KOPT-K1 (cell line): Measurements from ENCODE around the gene TMC4.
A peak's percentile ranks its signal among the peaks of the same experiment; 100 is the strongest.
"Not testable (repeated sequence)": the region's sequence is repeated elsewhere in the genome, so short reads cannot be mapped to it uniquely, and the experiment has no call there.

Experiments used
- H3K27ac ChIP-seq: fragments of 200-600 bp; sonication (generic); 2 replicates; pipeline ENCODE4 v1.5.1; 2016; ENCODE audit warnings: antibody characterized with exemption, mild to moderate bottlenecking, low read depth, low read length; ENCODE audit not compliant: poor library complexity, severe bottlenecking
- H3K36me3 ChIP-seq: fragments of 200-600 bp; sonication (generic); 2 replicates; pipeline ENCODE4 v1.5.1; 2017; ENCODE audit warnings: antibody characterized with exemption, mild to moderate bottlenecking, low read length, moderate library complexity; ENCODE audit not compliant: insufficient read depth
- H3K9me3 ChIP-seq: fragments of 200-600 bp; sonication (generic); 2 replicates; pipeline ENCODE4 v1.5.1; 2017; ENCODE audit warnings: antibody characterized with exemption, low read length, mild to moderate bottlenecking; ENCODE audit not compliant: insufficient read depth, poor library complexity, severe bottlenecking

TMC4 gene

DNA sequence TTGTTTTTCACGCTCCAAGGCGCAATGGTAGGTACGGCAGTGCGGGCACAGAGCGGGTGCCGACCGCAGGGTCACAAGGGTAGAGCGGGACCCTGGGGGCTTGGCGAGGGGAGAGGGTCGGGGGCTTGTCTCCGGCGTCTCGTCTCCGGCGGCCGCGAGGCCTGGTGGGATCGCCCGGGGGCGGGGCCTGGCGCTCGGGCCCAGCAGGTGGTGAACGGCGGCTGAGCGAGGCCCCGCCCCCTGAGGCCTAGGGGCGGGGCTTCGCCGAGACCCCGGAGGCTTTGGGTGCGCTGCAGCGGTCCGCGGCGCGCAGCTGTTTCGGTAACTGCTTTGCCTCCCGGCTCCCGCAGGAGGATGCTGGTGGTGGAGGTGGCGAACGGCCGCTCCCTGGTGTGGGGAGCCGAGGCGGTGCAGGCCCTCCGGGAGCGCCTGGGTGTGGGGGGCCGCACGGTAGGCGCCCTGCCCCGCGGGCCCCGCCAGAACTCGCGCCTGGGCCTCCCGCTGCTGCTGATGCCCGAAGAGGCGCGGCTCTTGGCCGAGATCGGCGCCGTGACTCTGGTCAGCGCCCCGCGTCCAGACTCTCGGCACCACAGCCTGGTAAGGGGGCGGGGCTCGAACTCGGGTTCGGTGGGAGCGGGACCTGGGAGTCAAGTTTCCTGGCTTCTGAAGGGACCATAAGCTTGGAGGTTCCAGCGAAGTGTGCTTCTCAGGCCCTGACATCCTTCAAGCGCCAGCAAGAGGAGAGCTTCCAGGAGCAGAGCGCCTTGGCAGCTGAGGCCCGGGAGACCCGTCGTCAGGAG is 18.3 kb upstream of the TMC4 start, which contains the start of gene TSEN34:
TSS of gene TSEN34 (plus strand) at position 298 of the 800 bp plus-strand sequence. CDS start at position 355, 57 bp downstream.
- Histone ChIP-seq H3K9me3 (no peaks in the 10 kb centered on the region), H3K27ac (peak within 1 kb of the TSS; percentile 86), H3K36me3 (peaks cover 36% of the 10 kb centered on the region)

DNA sequence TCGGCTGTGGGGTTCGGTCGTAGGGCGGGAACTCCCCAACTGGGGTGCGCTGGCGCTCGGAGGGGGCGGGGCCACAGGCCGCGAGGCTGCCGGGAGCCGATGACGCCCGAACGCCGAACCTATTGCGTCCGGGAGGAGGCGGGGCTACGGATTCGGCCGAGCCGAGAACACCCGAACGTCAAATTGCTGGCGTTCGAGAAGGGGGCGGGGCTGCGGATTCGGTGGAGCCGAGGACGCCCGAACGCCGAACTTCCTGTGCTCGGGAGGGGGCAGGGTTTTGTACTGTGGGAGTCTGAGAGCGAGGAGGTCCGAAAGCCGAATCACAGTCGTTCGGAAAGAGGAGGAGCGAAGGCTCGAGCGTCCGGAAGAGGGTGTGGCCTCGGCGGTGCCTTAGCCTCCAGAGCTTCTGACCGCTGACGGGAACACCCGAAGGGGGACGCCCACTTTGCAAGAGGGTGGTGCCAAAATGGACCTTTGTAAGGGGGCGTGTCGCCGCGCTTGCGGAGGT is 17.6 kb upstream of the TMC4 start:
- Histone ChIP-seq H3K9me3 (no peaks in the 10 kb centered on the region), H3K27ac (peak overlapping the region; percentile 86), H3K36me3 (peaks cover 37% of the 10 kb centered on the region)

DNA sequence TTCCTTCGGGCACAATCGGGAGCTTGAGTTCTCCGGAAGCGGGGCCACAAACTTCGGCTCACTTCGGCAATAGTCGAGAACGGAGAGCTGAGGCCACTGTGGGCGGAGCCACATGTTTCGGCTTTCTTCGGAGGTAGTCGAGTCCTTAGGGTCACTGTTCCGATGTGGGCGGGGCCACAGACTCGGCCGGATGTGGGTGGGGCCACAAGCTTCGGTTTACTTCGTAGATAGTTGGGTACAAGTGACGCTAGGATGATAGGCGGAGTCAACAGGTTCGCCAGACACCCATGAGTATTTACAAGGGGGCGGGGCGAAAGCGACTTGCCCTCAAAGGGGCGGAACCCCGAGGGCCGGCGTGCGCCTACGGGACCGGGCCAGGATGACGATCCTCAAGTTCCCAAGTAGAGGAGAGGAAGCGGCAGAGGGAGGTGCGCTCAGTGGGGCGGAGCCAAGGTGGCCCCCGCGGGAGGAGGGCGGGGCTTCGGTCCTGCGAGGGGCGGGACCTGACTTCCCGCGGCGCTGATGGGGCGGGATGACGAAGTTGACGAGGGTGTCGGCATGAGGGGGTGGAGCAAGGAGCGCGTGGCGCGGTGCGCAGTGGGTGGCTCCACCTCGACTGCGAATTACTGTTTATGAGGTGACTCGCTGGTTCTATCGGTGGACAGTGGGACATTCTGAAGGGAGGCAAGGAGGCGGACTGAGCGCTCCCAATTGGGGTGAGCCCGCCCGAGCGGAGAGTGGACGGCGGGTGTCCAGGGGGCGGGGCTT is 17.0 kb upstream of the TMC4 start:
- H3K9me3 ChIP-seq = no peaks in the 10 kb centered on the region
- peak overlapping the region; percentile 86 for H3K27ac ChIP-seq
- H3K36me3 ChIP-seq = peaks cover 30% of the 10 kb centered on the region

DNA sequence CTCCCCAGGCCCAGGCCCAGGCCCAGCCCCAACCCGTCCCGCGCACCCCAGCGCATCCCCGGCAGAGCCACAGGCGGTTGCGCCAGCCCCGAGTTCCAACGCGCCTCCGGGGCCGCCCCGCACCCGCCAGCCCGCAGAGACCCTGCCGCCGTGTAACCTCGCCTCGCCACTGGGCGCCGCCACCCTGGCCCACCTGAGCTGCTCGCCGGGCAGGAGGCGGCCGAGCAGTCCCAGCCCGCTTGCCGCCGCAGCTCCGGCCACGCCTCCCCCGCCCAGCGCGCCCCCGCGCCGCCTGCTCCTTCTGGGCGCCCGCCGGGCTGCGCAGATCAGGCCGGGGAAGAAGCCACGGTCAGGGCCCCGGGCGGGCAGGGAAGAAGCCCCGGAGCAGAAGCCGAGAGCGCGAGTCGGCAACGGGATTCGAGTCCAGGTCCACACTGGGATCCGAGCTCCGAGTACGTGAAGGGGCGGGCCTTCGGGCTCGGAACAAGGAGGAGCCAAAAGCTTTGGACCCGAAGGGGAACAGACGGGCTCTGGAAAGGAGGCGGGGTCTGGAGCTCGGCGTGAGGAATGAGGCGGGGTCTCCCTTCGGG is 16.3 kb upstream of the TMC4 start, which contains the start of gene MBOAT7:
TSS of gene MBOAT7 (minus strand) at position 436 of the 590 bp plus-strand sequence. CDS start 1,072 bp downstream, outside the sequence.
- peak within 1 kb of the TSS; percentile 86 for H3K27ac ChIP-seq
- peaks cover 26% of the 10 kb centered on the region for H3K36me3 ChIP-seq
- H3K9me3 ChIP-seq = no peaks in the 10 kb centered on the region

DNA sequence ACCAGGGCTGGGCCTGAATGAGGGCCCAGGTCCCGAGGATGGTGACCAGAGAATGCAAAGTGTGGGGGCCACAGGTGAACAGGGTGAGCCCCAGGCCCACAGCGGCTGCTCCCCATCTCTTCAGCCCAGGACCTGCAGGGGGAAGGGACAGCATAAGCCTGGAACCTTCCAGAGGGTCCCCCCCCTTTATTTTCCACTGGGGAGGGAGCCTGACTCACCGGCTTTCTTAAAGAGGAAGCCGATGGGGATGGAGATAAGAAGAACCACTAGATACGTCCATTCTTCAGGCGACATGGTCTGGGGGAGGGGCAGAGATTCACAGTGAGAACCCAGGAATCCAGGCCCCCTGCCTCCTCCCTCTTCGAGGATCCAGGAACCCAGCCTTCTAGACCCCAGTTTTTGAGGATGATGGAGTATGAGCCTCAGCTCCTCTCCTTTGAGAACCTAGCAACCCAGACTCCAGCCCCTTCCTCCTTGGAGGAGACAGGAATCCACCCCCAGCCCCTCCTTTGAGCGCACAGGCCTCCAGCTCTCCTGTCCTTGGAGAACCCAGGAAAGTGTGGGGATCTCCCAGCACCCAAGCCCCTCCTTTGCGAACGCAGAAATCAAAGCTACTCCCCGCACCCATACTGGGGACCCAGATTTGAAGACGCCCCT is 15.4 kb upstream of the TMC4 start:
- peaks cover 27% of the 10 kb centered on the region for H3K36me3 ChIP-seq
- H3K27ac ChIP-seq = peak overlapping the region; percentile 86
- H3K9me3 ChIP-seq = no peaks in the 10 kb centered on the region

DNA sequence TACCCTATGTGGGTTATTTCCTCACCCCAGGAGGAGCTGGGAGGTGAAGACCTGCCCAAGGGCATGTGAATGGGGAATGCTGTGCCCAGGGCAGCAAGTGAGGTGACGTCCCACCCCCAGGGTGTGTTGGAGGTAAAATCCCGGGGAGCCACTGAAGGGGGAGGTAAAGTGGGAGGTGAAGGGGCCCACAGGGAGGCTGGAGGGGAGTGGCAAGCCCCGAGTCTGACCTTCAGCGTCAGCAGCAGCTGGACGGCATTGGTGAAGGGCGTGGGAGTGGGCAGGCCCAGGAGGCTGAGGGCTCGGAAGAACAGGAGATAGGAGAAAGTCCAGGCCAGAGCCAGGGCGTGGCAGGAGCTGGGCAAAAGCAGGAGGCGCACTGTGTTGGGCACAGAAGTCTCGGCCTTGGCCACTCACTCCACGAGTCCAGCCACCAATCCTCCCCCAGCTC is 14.0 kb upstream of the TMC4 start:
- H3K9me3 ChIP-seq = no peaks in the 10 kb centered on the region
- no peak overlapping the region for H3K27ac ChIP-seq

DNA sequence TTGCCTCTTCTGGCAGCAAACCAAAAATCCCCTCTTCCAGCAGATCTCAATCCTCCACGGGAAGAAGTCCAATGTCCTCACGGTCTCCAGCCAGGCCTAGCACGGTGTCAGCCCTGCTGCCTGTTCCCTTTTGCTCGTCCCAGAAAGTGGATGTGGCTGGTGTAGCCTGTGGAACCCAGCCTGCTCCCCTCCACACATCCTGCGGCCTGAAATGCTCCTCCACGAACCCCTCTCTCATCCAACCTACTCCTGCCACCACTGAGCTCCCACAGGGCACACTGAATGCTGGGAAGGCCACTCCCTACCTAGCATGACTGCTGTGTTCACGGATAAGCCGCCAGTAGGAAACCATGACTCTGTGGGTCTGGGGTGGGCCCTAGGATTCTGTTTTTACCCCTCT is 13.4 kb upstream of the TMC4 start:
- H3K27ac ChIP-seq = no peak overlapping the region
- H3K36me3 ChIP-seq = peaks cover 26% of the 10 kb centered on the region; the same call in 1 of the 2 replicates
- no peaks in the 10 kb centered on the region for H3K9me3 ChIP-seq

More for the DNA sequence above, 14.0 kb upstream of the TMC4 start:
- peaks cover 26% of the 10 kb centered on the region; the same call in 1 of the 2 replicates for H3K36me3 ChIP-seq

DNA sequence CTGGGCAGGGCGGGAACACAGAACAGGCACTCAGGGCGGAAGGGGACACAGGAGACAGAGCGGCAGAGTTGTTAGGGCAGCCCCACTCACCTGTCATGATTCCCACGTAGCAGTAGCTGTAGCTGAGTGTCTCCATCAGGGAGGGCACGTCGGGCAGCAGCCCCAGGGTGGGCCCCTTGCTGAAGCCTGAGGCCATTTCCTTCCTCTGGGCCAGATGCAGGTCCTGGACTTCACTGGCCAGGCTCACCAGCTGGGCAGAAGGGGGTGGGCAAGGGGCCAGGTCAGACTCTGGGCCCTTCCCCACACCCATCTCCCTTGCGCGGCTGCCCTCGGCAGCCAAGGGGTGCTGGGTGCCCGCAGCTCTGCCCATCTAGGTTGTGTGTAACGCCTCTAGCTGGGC is 10.5 kb upstream of the TMC4 start:
- no peak overlapping the region for H3K27ac ChIP-seq
- peaks cover 49% of the 10 kb centered on the region for H3K36me3 ChIP-seq
- no peaks in the 10 kb centered on the region for H3K9me3 ChIP-seq

DNA sequence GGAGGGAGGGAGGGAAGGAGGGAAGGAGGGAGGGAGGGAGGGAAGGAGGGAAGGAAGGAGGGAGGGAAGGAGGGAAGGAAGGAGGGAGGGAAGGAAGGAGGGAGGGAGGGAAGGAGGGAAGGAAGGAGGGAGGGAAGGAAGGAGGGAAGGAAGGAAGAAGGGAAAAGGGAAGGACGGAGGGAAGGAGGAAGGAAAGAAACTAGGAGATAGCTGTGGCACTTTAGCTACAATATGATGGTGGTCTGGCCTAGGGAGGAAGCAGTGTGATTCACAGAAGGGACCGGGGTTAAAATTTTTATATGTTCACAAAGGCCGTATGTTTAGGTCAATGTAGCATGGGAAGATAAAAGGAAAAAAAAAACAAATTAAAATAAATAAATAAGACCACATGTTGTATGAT is 8.9 kb upstream of the TMC4 start:
- H3K9me3 ChIP-seq, H3K27ac ChIP-seq: not testable (repeated sequence)
- peaks cover 54% of the 10 kb centered on the region for H3K36me3 ChIP-seq

DNA sequence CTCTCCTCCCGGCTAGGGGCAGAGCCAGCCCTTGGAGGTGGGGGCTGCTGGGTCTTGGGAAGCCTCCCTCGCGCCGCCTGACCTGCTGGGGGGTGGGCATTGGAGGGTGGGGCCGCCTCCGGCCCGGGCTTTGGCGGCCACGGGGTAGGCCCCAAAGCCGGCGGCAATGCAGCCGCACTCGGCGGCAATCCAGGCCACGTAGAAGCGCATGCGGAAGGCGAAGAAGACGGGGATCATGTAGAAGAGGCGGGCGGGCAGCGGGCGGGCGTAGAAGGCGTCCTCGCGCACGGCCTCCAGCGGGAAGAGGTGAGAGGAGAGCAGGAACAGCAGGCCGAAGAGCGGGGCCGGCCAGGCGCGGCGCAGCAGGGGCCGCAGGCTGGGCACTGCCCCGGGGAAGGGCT is 7.7 kb upstream of the TMC4 start:
- peaks cover 53% of the 10 kb centered on the region for H3K36me3 ChIP-seq
- no peaks in the 10 kb centered on the region for H3K9me3 ChIP-seq
- H3K27ac ChIP-seq = no peak overlapping the region

DNA sequence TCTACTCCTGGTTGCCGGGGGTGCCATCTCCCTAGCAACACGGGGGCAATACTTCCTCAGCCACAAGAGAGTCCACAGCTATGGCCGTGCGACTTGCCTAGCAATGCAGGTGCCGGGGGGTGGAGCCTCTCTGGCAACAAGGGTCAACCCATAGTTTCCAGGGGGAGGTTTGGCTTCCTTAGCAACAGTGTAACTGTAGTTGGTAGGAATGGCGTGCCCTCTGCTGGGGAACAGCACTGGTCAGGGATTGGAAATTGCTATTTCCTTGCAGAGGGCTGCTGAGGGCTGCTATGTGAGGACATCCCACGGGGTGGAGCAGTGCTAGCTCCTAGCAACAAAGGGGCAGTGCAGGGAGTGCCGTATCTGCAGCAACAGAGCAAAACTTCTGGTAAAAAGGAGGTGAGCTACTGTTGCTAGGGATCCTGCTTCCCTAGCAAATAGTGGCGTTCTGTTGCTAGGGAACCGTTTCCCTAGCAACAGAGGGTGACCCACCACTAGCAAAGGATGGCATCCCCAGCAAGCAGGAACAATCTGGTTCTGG is 7.0 kb upstream of the TMC4 start:
- H3K36me3 ChIP-seq = peaks cover 53% of the 10 kb centered on the region
- H3K9me3 ChIP-seq = no peaks in the 10 kb centered on the region
- no peak overlapping the region for H3K27ac ChIP-seq

DNA sequence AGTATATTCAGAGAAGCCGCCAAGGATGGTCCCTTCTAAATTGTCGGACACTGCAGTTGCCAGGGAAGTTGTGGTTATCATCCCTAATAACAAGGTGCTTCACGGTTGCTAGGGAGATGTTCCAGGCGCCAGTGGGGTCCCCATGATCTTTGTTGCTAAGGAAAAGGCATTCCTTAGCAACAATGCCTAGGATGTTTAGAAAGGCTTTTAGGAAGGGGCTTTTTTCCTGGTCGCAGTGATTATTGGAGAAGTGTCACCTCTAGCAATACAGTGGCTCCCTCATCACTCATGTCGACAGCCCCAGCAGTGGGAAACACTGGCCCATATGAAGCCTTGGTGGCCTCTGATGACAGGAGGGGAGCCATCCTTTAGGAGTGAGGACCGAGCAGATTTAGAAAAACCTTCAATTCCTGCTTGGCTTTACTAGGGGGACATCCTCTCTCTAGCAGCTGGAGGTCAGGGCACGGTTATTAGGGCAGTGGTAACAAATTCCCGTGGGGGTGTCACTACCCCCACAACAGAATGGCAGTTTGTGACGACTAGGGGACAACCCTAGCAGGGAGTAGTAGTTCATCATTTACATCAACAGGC is 6.4 kb upstream of the TMC4 start:
- peaks cover 52% of the 10 kb centered on the region for H3K36me3 ChIP-seq
- no peaks in the 10 kb centered on the region for H3K9me3 ChIP-seq
- H3K27ac ChIP-seq = no peak overlapping the region

DNA sequence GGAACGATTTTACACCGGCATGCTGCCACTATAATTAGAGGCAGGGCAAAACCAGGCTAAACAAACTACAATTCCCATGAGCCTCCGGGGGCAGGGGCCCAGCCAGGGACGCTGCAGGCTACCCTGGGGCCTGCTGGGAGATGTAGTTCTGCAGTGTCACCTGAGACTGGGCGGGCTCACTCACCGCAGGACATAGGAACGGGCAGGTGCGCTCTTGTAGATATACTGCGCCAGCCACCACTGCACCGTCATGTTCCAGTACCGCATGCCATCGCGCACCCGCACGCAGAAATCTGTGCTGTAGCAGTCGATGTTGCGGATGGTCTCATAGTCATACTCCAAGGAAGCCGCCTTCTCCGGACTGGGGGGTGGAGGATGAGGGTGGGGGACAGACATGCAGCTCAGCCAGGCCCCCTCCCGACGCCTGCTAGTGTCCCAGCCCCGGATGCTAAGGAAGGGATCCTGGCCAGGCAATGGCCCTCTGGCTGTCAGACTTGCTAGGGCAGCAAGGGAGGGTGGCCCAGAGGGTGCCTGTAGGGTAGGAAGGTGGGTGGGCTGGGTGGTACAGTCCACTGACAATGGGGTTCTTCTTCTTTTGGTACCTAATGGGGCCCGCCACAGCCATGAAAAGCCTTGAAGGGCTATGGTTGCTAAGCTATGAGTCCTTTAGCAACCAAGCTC is 5.8 kb upstream of the TMC4 start:
- Histone ChIP-seq H3K36me3 (peaks cover 46% of the 10 kb centered on the region), H3K27ac (no peak overlapping the region), H3K9me3 (no peaks in the 10 kb centered on the region)
